GM10266 (cell line): Measurements from ENCODE around the gene FTO.

Experiments
- DNase-seq: peaks from one replicate; pipeline ENCODE4 v3.0.0; 2012; ENCODE audit errors: extremely low spot score
- TF ChIP-seq, protein P1 (sequence below): IDR thresholded peaks from 2 replicates; pipeline ENCODE4 v1.5.1; 2012; ENCODE audit warnings: mild to moderate bottlenecking, low read depth; ENCODE audit not compliant: control insufficient read depth, insufficient read depth; ENCODE audit errors: missing control alignments

FTO gene

GRCh38 chr16:54165912-54166865 lies 462.2 kb downstream of the FTO start:
- DNase-seq, result no peak
- TF ChIP-seq, protein P1, sequence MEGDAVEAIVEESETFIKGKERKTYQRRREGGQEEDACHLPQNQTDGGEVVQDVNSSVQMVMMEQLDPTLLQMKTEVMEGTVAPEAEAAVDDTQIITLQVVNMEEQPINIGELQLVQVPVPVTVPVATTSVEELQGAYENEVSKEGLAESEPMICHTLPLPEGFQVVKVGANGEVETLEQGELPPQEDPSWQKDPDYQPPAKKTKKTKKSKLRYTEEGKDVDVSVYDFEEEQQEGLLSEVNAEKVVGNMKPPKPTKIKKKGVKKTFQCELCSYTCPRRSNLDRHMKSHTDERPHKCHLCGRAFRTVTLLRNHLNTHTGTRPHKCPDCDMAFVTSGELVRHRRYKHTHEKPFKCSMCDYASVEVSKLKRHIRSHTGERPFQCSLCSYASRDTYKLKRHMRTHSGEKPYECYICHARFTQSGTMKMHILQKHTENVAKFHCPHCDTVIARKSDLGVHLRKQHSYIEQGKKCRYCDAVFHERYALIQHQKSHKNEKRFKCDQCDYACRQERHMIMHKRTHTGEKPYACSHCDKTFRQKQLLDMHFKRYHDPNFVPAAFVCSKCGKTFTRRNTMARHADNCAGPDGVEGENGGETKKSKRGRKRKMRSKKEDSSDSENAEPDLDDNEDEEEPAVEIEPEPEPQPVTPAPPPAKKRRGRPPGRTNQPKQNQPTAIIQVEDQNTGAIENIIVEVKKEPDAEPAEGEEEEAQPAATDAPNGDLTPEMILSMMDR, result no peak

DNA sequence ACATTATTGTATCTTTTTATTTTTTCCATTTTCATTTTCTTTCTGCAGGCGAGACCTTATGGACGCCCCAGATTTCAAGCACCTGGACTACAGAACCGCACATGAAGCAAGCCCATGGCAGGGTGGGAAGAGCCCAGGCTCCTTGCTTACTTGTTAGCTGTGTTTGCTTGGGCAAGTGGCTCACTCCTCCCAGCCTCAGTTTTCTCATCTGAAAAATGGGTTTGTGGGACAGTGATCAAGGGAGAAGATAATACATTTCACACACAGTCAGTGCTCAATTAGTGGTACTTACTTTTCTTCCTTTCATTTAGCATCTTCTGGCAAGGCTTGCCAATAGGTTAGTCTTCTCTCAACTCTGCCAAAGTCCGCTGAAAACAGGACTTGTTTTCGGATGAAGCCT lies 465.2 kb downstream of the FTO start:
- TF ChIP-seq, protein P1, result no peak
- no peak for DNase-seq

DNA sequence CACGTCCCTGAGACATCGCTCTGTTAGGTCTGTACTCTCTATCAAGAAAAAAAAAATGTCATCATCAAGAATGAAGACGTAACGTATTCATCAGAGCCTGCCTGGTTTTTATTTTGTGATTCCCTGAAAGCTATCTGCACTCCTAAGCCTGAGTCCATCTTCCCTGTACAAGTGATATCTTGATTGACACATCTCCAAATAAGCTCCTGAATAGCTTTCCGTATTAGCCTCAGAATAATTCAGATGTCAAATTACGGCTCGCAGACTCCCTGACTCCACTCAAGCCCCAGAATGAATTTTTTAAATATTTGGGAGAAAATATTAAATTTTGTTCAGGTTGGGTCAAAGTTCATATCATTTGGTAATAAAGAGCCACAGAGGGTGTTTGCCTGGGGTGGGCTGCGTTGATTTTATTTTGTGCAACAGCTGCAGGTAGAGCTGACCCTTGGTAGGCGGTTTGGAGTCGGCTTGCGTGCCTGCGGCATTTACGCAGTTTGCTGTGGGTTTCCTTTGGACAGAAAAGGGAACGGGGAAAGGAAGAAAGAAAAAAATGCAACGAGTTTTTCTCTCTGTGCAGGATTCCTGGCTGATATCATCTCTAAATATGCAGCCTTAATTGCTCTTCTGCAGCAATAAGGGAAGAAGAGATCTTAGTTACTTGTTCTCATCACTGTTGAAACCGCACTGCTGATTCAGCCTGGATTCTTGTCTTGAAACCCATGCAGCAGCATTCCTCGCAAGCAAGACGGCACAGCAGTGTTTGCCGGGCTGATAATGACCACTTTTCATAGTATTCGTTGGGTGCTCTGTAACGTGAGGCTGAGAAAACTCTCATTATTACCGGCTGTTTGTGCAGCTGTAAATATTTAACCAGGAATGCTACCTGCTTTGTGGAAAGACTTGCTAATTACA lies 467.9 kb downstream of the FTO start:
- no peak for DNase-seq

DNA sequence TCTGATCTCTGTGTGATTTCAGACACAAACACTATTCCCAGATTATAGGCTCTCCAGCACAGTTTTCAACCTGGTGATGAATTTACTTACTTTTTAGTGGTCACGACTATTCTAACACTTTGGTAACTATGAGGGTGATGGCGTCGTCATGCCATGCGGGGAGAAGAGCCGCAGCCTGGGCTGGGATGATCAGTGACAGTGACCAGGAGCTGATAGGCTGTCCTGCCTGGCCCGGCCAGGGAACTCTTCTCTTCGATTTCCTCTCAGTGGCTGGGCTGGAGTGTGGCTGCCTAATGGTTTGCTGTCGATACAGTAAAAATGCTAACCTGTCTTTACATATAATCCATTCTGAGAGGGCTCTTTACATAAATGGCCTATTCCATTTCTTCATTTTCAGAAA lies 469.5 kb downstream of the FTO start:
- TF ChIP-seq, protein P1, result no peak
- DNase-seq, result no peak

More for the DNA sequence above, 467.9 kb downstream of the FTO start:
- TF ChIP-seq, protein P1, result no peak

DNA sequence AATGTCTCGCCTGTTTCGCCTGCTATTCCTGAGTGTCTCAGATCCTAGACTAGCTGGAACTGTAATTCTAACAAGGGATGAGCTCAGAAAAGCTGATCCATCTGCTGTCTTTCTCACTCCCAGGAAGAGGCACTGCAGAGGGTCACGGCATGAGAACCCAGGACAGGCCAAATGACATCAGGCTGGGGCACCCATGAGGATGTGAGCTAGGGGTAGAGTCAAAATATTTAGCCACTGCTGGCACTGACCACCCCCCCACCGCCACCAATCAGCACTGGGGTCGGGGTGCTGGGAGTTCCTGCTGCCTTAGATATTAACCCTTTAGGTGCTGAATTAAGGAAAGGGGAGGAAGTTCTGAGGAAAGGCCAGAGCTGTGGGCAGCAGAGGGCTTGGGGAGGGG lies 470.2 kb downstream of the FTO start:
- no peak for DNase-seq
- TF ChIP-seq, protein P1, result no peak

DNA sequence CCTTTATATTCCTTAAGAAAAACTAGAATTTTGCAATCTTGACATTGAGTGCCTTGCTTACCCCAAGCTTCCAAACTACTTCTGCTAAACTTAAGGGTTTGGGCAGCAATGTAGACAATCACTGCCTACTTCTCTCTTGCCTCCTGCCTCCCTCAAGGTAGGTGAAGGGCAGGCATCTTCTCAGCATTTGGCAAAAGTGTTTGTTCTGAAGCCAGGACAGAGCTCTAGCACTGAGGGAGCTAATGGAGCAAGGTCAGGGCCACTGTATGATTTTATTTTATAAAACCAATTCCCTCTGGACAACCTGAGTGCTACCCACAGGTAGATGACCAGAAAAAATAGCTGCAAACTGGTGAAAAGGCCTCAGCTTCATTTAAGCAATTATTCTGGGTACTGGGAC lies 470.8 kb downstream of the FTO start:
- TF ChIP-seq, protein P1, result no peak
- DNase-seq, result no peak
